Panc1 (cell line): ENCODE data around the gene TEKT2. TPM values are rescaled to one million over a fixed set of nuclear protein-coding genes. Genes with fewer than 3 reads are reported as not detected.

Experiments used
- ATAC-seq: fragments of 200-7000 bp; cut with Tn5 transposase; 2 replicates; pipeline ENCODE4 v1.9.1; 2020; ENCODE audit warnings: mild to moderate bottlenecking, moderate library complexity
- BruUV-seq: library from RNA; stranded (reverse); fragments of 400-500 nt; replicated peaks from 2 replicates; lab custom pipeline; 2021; lab: Mats Ljungman, UMichigan
- CTCF ChIA-PET: fragments of 300-600 bp; sonication (Branson Sonifier 250); formaldehyde crosslinking; loops from one replicate; lab custom pipeline; 2022; ENCODE audit warnings: antibody characterized with exemption; lab: Charles Lee
- POLR2A ChIA-PET: fragments of 300-600 bp; sonication (Branson Sonifier 250); formaldehyde crosslinking; loops from one replicate; lab custom pipeline; 2022; ENCODE audit warnings: antibody characterized with exemption; lab: Charles Lee
- DNase-seq: peaks from one replicate; pipeline ENCODE4 v3.0.0-alpha.2; 2010; ENCODE audit warnings: low read depth, low spot score
- H3K27ac ChIP-seq: 2 replicates; pipeline ENCODE4 v1.5.1; 2011; ENCODE audit warnings: mild to moderate bottlenecking, low read length, inconsistent platforms
- H3K27me3 ChIP-seq: fragments of 200-500 bp; sonication (Bioruptor generic); 2 replicates; pipeline ENCODE4 v1.6.0; 2014; ENCODE audit warnings: low read length, inconsistent platforms; ENCODE audit not compliant: control insufficient read depth, insufficient read depth
- H3K36me3 ChIP-seq: fragments of 200-500 bp; sonication (Bioruptor generic); 2 replicates; pipeline ENCODE4 v1.5.1; 2014; ENCODE audit warnings: inconsistent platforms, mild to moderate bottlenecking, low read length, moderate library complexity; ENCODE audit not compliant: control insufficient read depth, insufficient read depth
- H3K4me1 ChIP-seq: 2 replicates; pipeline ENCODE4 v1.5.1; 2011; ENCODE audit warnings: inconsistent platforms, mild to moderate bottlenecking, low read length, moderate library complexity; ENCODE audit not compliant: control insufficient read depth, insufficient read depth
- H3K4me3 ChIP-seq, 2 experiments: 2 replicates each; pipeline ENCODE4 v1.5.1; 2011 to 2012; ENCODE audit warnings: low read depth in 2 of 2, low read length in 2 of 2, mild to moderate bottlenecking in 2 of 2, inconsistent platforms in 1 of 2, moderate library complexity in 1 of 2
- H3K9me3 ChIP-seq: fragments of 200-500 bp; sonication (Bioruptor generic); 2 replicates; pipeline ENCODE4 v1.5.1; 2014; ENCODE audit warnings: low read depth, mild to moderate bottlenecking, inconsistent platforms, low read length, moderate library complexity; ENCODE audit not compliant: control insufficient read depth, insufficient read depth
- POLR2AphosphoS5 ChIP-seq: IDR thresholded peaks from 2 replicates; pipeline ENCODE4 v1.6.1; 2012; ENCODE audit warnings: mild to moderate bottlenecking, low read depth, low read length, moderate library complexity
- SIN3A ChIP-seq: IDR thresholded peaks from 2 replicates; pipeline ENCODE4 v1.6.1; 2012; ENCODE audit warnings: low read depth, mild to moderate bottlenecking, low read length, moderate library complexity, borderline replicate concordance; ENCODE audit not compliant: insufficient read depth
- TCF7L2 ChIP-seq: IDR thresholded peaks from 2 replicates; pipeline ENCODE4 v1.6.1; 2011; ENCODE audit warnings: mild to moderate bottlenecking, low read depth, low read length, inconsistent platforms
- in situ Hi-C: cut with HindIII; loops from 2 replicates; pipeline ENCODE4 v1.10.0; 2016; ENCODE audit warnings: low sequenced_read_pairs, low pct_unique_long_range_greater_than_20kb
- intact Hi-C: fragments of 100-400 bp; cut with micrococcal nuclease; formaldehyde crosslinking; loops from one replicate; pipeline ENCODE4 v1.10.0; 2022; ENCODE audit not compliant: unreplicated experiment
- total RNA-seq: library from RNA; stranded (reverse); gene quantifications from one replicate; pipeline ENCODE4 v1.2.1, GENCODE V29; 2021; ENCODE audit not compliant: unreplicated experiment
- TF ChIP-seq, protein P1 (sequence below): fragments of 450-650 bp; IDR thresholded peaks from 2 replicates; pipeline ENCODE4 v1.5.1; 2017; ENCODE audit warnings: mild to moderate bottlenecking
- TF ChIP-seq, protein P2 (sequence below), 2 experiments: IDR thresholded peaks; 2 replicates each; pipeline ENCODE4 v1.6.1; 2011 to 2012; ENCODE audit warnings: low read depth in 2 of 2, control low read depth in 1 of 2, low read length in 1 of 2, mild to moderate bottlenecking in 1 of 2, moderate library complexity in 1 of 2; ENCODE audit not compliant: insufficient read depth in 1 of 2

Gene TEKT2
- total RNA-seq, 1 experiment from 2014 or later = 0.23 TPM

DNA sequence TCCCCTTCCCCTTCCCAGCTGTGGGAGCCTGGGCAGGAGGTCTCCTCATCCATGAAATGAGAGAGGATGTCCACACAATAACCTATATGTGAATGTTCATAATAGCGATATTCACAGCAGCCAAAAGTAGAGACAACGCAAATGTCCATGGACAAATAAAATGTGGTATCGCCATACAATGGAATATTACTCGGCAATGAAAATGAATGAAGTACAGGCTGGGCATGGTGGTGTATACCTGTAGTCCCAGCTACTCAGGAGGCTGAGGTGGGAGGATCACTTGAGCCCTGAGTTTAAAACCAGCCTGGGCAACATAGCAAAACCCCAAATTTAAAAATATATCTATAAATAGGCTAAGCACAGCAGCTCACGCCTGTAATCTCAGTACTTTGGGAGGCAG is 17.7 kb downstream of the TEKT2 start:
- in situ Hi-C loops (no loop called here), intact Hi-C loops (loop anchor here (5.0 kb wide), 1 partner anchor 86 kb away; no protein-coding TSS in a partner anchor)
- H3K9me3 ChIP-seq = no peaks in the 10 kb centered on the region
- H3K36me3 ChIP-seq = no peaks in the 10 kb centered on the region
- ATAC-seq (no peak), DNase-seq (no peak)
- H3K27ac ChIP-seq = no peak overlapping the region
- POLR2A ChIA-PET = no interaction called here
- TF ChIP-seq SIN3A (no peak), TCF7L2 (no peak), POLR2AphosphoS5 (no peak)
- TF ChIP-seq, protein P1, sequence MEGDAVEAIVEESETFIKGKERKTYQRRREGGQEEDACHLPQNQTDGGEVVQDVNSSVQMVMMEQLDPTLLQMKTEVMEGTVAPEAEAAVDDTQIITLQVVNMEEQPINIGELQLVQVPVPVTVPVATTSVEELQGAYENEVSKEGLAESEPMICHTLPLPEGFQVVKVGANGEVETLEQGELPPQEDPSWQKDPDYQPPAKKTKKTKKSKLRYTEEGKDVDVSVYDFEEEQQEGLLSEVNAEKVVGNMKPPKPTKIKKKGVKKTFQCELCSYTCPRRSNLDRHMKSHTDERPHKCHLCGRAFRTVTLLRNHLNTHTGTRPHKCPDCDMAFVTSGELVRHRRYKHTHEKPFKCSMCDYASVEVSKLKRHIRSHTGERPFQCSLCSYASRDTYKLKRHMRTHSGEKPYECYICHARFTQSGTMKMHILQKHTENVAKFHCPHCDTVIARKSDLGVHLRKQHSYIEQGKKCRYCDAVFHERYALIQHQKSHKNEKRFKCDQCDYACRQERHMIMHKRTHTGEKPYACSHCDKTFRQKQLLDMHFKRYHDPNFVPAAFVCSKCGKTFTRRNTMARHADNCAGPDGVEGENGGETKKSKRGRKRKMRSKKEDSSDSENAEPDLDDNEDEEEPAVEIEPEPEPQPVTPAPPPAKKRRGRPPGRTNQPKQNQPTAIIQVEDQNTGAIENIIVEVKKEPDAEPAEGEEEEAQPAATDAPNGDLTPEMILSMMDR = no peak
- TF ChIP-seq, protein P2, sequence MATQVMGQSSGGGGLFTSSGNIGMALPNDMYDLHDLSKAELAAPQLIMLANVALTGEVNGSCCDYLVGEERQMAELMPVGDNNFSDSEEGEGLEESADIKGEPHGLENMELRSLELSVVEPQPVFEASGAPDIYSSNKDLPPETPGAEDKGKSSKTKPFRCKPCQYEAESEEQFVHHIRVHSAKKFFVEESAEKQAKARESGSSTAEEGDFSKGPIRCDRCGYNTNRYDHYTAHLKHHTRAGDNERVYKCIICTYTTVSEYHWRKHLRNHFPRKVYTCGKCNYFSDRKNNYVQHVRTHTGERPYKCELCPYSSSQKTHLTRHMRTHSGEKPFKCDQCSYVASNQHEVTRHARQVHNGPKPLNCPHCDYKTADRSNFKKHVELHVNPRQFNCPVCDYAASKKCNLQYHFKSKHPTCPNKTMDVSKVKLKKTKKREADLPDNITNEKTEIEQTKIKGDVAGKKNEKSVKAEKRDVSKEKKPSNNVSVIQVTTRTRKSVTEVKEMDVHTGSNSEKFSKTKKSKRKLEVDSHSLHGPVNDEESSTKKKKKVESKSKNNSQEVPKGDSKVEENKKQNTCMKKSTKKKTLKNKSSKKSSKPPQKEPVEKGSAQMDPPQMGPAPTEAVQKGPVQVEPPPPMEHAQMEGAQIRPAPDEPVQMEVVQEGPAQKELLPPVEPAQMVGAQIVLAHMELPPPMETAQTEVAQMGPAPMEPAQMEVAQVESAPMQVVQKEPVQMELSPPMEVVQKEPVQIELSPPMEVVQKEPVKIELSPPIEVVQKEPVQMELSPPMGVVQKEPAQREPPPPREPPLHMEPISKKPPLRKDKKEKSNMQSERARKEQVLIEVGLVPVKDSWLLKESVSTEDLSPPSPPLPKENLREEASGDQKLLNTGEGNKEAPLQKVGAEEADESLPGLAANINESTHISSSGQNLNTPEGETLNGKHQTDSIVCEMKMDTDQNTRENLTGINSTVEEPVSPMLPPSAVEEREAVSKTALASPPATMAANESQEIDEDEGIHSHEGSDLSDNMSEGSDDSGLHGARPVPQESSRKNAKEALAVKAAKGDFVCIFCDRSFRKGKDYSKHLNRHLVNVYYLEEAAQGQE (IDR thresholded peaks at IDR 0.05; ENCODE audit: insufficient read depth in 1 of 2, low read depth in 2 of 2, low read length in 1 of 2) = no peak
- H3K27me3 ChIP-seq = no peaks in the 10 kb centered on the region
- CTCF ChIA-PET = interaction anchor here (1.5 kb wide), 1 partner anchor 31 kb away, joined by 4 read pairs; no protein-coding TSS in a partner anchor
- H3K4me1 ChIP-seq = peaks cover 3% of the 10 kb centered on the region; the same call in 1 of the 2 replicates
- no TSS peak for BruUV-seq
- no peak overlapping the region for H3K4me3 ChIP-seq

DNA sequence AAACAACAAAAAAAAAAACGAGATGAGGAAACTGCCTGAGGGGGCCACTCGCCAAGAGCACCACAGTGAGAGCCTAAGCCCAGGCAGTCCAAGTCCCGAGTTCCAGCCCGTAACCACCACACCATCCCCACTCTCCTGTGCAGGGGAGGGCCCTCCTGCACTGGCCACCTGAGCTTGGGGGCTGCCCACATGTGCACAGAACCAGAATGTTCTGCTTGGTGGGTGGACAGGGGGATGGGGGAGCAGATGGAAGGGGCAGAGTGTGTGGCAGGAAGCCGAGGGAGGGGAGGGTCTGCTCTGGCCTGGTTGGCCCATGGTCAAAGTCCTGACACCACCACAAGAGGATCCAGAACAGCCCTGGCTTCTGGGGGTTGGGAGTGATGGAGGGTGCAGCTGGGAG is 22.4 kb downstream of the TEKT2 start:
- no TSS peak for BruUV-seq
- peaks cover 12% of the 10 kb centered on the region; the same call in 1 of the 2 replicates for H3K4me1 ChIP-seq
- DNase-seq (no peak), ATAC-seq (no peak)
- no peaks in the 10 kb centered on the region for H3K36me3 ChIP-seq
- H3K9me3 ChIP-seq = no peaks in the 10 kb centered on the region
- intact Hi-C loops = no loop called here
- CTCF ChIA-PET = interaction anchor here (0.8 kb wide), 1 partner anchor 43 kb away, joined by 3 read pairs; the partner anchor contains the start of gene TRAPPC3
- TF ChIP-seq, protein P1 = no peak
- no peak for TF ChIP-seq SIN3A
- TF ChIP-seq TCF7L2 = no peak
- TF ChIP-seq POLR2AphosphoS5 = no peak
- TF ChIP-seq, protein P2 (IDR thresholded peaks at IDR 0.05; ENCODE audit: insufficient read depth in 1 of 2, low read depth in 2 of 2, low read length in 1 of 2) = no peak
- POLR2A ChIA-PET = no interaction called here
- in situ Hi-C loops = no loop called here
- no peaks in the 10 kb centered on the region for H3K27me3 ChIP-seq
- no peak overlapping the region for H3K27ac ChIP-seq
- no peak overlapping the region for H3K4me3 ChIP-seq
